Measurements from ENCODE around the gene LMX1A.

The LMX1A gene

DNA sequence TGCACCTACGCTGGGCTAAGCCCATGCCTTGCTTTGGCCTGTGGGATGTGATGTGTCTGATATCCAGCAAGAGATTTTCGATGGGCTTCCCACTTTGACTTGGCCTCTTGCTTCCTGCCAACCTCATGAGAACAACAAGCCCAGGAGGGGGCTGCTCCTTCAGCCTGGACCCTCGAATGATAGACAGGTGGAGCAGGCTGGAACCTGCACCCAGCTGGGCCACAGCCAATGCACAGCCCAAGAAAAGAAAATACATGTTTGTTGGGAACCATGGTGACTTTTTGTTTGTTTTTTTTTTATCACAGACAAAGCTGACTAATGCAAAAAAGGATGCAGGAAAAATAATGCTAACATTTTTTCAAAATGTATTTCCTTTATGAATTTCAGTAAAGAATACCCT, 144.3 kb downstream of the LMX1A start:
- no peak for DNase-seq

DNA sequence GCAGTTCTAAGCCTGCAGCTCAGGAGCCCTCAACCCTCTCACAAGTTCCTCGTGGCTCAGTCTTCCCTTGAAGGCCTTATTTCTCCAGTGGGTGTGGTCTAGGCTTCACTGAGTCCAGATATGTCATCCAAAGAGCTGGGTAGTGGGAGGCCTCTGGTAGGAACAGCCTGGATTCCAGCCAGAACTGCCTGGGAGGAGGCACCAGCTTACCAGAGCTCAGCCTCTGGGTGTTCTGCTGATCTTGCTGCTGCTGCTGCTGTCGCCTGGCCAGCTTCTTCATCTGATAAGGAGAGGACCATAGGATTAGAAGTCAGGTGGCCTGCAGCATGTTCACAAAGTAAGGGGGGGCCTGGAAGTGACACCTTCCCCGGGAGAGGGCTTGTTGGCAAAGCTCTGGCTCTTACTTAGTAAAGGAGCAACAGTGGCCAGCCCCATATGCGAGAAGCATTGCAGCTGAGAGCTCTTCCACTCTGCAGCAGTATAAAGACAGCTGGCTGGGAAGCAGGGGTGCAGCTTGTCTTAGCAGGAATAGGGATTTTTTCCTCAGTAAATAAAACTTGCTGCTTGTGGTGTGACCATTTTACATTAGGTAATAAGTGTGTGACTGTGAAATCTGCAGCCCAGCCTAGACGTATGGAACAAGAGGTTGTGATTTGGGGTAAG, 148.5 kb downstream of the LMX1A start:
- no peak for DNase-seq

DNA sequence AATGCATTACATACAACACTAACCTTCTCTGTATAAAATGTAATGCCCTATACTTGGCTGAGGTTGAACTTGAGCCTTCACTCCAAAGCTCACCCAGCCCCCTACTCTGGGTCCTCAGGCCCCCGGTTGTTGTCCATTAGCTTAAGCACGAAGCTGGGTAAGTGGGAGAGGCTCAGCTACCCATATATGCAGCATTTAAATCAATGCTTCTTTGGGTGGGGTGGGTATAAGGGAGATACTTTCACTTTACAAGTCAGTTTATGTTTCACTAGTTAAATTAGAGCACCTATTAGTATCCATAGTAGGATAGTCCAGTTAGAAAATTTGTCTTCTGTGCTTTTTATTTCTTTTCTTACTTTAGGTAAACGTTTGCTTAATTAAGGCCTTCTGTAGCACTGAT, 151.4 kb downstream of the LMX1A start:
- DNase-seq, result no peak

DNA sequence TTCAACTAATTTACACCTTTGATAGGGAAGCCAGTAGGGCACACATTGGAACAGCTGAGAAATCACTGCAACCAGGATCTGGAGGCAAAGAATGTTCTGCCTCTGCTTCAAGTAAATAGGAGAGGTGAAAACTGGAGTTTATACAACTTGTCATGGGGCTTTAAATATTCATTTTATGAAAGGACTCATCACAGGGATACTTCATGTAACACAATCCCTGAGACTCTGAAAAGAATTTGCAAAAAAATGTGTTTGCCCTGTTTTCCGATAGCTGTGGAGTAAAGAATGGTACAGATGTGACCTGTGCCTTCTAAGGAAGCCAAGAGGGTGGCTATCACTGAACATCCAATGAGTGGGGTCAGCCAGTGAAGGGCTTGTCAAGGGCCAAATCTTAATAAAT, 152.0 kb downstream of the LMX1A start:
- DNase-seq, result no peak

DNA sequence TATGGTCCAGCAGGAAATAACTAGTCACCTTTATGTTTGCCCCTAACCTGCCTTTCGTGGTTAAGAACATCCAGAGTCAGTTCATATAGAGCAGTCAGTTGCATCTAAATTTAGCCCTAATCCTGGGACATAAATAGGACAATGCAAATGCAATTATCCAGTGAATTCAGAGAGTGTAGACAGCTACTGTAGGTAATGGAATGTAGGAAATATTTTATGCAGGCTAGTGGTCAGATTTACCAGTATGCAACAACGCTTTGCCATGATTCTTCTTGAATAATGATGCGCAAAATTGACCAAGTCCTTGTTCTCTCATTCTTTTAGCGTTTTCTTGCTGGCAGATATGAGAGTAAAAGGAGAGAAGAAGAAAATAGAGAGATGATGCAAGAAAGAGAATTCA, 165.4 kb downstream of the LMX1A start:
- no peak for DNase-seq

DNA sequence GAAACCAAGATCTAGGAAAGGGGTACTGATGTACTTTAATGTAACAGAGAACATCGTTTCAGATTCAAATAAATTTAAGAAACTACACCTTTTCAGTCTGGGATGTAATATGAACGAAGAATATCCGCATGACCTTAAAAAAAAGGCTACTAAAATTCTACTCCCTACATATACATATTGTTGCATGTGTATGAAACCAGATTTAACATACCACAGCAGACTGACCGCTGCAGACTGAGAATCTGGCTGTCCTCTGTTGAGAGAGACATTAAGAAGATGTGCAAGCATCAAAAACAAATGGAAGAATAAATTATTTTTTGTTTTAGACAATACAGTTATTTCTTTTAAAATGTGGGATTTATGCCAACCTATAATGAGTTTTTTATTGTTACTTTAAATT, 166.6 kb downstream of the LMX1A start:
- DNase-seq, result no peak

DNA sequence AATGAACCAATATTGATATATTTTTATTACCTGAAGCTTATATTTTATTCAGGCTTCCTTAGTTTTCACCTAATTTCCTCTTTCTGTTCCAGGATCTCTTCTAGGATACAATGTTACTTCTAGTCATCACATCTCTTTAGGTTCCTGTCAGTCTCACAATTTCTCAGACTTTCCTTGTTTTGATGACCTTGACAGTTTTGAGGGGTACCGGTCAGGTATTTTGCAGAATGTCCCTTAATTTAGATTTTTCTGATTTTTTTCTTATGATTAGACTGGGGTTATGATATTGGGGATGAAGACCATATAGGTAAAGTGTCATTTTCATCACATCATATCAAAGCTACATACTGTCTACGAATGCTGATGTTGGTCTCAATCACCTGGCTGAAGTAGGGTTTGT, 167.5 kb downstream of the LMX1A start:
- no peak for DNase-seq

DNA sequence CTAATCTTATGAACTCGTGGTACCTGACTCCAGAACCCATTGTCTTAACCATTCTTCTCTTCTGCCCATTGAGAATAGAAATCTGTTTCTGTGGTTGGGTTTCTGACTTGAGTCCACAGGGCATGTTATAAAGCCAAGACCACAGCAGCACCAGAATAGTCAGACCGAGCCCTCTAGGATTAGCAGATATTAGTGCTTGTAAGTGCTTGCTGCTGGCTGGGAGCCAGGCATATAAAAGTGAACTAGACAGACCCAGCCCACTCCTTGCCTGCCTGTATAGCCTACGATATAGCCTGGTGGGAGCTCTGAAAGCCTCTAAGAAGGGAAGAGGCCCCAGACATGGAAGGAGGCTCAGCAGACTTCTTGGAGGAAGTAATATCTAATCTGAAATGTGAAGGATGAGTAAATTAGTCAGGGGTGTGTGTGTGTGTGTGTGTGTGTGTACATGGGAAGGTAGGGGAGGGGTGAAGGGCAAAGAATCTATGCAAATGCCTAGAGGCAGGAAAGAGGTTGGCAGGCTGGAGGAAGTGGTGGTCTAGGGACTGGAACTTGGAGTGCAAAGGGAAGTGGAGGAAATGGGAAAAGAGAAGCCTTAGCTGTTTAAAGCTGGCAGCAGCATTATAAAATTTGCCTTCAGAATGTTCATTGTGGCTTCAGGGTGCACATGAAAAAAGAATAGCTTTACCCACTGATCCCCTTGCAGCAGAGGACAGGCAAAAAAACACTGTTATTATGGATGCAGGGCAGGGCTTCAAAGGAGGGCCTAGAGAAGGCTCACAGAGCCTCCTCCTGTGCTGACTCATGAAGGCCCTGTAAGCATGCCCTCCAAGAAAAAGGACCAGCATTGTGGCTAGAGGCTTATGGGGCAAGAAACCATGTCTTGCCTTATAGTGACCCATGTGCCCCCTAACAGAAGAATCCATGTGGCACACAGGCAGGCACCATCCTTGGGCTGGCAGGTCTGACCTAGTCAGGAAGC, 169.2 kb downstream of the LMX1A start:
- DNase-seq, result no peak

DNA sequence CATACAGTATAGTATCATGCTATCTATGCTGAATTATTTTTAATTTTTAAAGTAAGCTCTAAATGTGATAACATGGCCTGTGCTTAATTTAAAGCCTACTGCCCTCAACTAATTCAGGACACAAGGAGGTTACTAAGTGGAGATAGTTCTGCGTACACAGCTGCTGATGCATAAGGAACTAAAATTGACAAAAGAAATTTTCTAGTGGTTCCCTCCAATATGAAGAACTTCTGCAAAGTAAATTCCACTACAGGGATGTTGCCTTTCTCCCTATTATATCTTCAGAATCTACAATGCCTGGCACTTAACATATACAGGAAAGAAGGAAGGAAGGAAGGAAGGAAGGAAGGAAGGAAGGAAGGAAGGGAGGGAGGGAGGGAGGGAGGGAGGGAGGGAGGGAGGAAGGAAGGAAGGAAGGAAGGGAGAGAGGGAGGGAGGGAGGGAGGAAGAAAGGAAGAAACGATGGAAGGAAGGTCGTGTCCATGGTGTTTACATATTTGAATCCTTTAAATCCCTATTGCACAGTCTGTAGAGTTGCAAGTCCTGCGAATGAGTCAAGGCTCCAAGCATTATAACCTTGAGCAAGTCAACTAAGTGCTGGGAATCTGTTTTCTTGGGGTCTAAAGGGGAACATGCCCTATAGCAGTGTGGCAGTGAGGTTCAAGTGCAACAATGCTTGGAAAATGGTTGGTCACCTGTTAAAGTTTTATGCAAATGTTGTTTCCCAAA, 171.2 kb downstream of the LMX1A start:
- no peak for DNase-seq

DNA sequence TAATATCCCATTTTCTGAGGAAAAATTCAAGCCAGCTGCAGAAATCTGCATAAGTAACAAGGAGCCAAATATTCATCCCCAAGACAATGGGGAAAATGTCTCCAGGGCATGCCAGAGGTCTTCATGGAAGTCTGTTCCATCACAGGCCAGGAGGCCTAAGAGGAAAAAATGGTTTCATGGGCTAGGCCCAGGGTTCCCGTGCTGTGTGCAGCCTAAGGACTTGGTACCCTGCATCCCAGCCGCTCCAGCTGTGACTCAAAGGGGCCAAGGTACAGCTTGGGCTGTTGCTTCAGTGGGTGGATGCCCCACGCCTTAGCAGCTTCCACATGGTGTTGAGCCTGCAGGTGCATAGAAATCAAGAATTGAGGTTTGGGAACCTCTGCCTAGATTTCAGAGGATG, 173.5 kb downstream of the LMX1A start:
- no peak for DNase-seq

DNA sequence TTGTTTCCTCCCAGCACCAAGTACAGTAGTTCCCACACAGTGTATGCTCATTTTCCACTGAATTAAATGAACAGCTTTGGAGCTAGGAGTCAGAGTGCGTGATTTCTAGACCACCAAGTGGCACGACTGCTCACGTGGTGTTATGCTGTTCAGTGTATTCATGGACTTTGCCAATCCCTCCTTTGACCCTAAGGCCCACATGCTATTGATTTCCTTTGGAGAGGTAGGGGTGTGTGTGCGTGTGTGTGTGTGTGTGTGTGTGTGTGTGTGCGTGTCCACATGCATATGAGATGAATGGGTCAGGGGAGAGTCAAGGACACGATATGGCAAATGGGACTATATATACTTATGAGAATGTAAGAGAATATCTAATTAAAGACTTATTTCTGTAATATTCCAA, 177.2 kb downstream of the LMX1A start:
- DNase-seq, result no peak

DNA sequence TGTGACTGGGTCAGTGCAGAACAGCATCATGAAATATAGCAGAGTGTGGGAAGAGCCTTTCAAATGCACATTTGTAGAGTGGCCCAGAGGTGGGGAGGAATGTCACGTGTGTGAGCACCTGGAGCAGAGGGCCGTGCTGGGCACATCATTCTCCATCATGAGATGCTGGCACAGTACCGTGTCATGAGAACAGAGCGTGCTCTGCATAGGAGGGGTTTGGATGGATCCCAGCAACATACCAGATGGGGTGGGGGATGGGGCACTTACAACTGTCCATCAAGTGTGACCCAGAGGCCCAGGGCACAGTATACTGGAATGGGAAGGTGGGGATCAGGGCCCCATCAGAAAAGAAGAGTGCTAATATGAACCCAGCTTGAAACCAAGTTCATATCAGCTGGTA, 182.0 kb downstream of the LMX1A start:
- no peak for DNase-seq

DNA sequence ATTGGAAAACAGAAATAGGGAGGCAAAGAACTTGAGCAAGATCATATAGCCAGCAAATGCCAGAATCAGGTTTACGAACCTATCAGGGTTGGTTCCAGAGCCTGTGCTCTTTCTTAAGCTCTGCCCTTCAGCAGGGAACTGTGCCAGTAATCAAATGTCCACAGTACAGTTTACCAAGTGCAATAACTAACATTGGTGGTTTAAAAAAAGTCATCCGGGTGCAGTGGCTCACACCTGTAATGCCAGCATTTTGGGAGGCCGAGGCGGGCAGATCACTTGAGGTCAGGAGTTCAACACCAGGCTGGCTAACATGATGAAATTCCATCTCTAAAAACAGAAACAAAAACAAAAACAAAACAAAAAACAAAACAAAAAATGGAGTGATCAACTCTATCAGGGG, 182.7 kb downstream of the LMX1A start:
- DNase-seq, result no peak

DNA sequence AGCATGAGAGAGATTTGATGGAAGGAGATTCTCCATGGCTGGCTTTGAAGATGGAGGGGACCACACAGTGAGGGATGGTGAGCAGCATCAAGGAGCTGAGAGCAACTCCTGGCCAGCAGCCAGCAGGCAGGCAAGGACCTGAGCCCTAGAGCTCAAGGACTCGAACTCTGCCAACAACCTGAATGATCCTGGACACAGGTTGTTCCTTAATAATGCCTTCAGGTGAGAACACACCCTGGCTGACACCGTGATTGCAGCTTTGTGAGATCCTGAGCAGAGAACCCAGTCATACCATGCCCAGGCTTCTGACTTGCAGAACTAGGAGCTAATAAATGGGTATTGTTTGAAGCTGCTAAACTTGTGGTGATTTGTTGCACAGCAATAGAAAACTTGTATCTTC, 183.1 kb downstream of the LMX1A start:
- no peak for DNase-seq

DNA sequence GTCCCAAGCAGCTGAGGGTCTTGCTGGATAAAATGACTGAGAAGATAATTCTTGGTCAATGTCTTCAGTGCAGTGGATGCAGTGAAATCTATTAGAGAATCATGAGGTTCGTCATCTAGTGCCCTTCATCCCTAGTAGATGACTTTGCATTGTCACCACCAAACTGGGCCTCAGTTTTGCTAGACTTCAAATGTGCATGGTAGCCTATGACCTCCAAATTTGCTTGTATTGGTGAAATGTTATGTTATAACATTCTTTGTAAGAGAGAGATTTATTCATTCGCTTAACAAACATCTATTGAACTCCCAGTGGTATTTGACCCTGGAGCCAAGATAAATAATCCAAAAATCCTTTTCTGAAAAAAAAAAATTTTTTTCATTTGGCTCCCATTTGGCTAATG, 183.8 kb downstream of the LMX1A start:
- no peak for DNase-seq

DNA sequence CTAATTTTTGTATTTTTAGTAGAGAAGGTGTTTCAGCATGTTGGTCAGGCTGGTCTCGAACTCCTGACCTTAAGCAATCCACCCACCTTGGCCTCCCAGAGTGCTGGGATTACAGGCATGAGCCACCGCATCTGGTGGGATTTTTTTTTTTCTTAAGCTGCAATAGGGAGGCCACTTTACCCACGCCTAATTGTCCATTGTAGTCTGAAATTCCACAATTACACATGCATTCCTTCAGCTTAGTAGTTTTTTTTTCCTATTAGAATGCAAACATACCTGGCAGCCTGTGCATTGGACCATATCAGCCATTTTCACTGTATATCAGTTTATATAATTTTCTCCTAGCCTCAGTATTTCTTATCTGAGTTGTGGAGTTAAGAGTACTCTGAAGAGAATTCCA, 186.8 kb downstream of the LMX1A start:
- DNase-seq, result no peak

DNA sequence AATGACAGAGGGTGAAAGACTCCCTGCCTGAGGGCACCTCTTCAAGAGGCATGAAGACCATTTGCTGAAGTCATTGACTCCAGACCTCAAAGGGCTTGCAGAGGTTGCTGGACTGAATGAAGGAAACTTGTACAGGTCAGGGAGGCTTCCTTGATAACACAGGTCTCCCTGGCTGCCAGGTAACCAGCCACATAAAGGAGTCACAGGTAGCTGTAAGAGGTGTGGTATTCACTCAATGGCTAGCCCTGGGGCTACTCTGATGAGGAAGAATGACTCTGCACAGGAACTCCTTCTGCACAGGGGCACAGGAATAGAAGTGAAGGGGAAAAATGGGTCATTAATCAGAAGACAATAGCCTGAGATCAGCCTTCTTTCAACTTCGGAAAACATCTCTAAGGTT, 187.5 kb downstream of the LMX1A start:
- DNase-seq, result no peak

DNA sequence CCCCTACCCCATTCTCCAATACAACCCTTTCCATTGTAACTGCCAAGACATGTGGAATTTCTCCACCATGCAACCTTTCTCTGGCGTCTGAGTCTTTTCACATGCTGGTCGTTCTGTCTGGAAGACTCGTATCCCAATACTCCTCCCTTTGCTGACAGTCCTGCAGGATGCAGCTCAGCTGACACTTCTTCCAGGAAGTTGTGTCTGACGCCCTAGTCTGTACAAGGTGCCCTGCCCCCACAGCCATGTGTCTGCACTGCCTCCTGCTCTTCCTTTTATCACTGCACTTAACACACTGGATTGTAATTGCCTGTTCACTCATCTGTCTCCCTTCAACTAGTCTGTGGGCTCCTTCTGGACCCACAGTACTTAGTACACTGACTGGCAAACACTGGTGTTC, 188.0 kb downstream of the LMX1A start:
- no peak for DNase-seq

DNA sequence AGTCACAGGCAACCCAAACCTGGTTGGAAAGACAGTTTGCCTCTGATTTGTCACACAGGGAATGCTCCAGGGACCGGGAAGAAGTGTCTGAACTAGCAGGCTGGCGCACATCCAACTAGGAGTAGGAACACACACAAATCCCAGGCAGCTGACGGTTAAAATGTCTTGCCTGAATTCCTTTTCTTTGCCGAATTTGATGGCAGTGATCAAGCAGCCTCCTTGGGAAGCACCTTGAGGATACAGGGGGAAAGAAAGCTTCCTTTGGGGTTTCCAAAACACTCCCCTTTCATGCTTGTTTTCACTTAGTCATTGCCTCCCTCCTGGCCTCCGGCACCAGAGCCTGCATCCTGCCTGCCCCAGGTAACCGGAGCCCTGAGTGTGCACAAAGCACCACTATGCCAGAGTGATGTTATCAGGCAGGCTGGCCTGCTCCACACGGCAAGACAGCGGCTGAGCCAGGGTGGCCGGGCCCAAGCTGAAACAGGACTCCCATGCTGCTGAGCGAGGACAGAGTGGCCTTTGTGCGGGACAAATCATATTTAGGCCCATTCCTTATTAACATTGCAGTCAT, 193.8 kb downstream of the LMX1A start:
- DNase-seq, result no peak

DNA sequence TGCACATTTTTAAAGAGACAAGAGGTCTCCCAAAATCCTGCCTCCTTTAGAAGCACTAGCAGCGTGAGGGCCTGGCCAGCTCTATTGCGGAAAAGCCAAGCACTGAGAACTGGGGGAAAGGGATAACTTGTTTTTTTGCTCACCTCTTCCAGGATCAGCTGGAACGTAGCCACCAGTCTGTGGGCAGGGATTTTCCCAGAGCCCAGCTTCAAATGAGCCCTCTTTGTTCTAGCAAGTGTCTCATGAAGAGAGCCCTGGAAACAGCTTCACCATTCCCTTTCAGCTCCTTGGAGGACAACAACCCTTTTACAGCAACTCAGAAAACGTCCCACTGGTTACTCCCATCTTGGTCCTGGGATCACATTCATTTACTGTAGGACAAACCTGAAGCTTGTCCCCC, 195.4 kb downstream of the LMX1A start:
- no peak for DNase-seq

DNA sequence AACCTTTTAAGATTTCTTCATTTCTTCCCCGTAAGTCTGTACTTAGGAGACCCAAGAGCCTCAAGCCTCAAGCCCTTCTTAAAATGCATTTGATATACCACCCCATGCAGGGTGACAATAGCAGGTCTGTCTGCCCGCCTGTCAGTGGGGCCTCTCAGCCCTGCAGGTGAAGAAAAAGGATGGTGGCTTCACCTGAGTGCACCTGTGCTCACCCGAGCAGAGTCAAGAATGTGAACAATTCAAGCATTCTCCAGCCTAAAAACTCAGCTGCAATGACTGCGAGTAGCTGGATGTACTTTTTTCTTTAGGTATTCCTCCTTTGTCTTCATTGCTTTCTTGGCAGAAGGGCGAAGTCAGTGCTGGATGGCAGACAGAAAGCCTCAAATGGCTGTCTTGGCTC, 203.3 kb downstream of the LMX1A start:
- DNase-seq, result no peak

DNA sequence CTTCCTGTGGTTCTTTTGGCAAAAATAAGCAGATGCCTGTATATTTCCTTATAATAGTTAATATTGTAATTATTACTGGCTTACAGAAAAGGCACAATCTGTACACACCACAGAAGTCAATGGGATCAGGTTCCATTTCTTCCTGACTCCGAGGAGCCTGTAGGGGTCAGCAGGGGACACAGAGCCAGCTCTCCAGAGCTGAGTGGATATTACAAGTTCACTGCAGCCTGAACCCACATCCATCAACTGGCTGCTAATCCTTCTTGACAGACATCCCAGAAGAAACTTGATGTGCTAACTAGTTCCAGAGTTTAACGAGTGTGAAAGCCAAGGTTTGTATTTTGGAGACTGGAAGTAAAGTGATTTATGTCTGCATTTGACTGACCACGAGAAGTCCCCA, 203.8 kb downstream of the LMX1A start:
- no peak for DNase-seq

DNA sequence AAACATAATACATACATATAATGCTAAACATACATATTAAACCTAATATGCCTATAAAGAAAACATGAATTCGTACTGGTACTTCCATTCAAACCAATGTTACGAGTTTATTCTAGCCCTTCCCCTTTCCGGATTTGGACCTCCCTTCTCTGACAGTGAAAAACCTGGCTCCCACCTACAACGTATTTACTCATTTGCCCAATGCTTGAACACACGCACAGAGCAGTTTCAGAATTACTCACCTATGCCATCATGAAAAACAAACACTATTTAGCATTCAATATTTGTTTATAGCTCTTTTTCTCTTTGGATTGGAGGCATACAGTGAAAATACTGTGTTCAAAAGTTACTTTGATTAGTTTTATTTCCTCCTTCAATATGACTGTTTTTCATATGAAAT, 204.4 kb downstream of the LMX1A start:
- no peak for DNase-seq
